Mucosa of rectum (tissue), 2 donors: ENCODE results near the gene PAPSS2.
A peak's percentile ranks its signal among the peaks of the same experiment; 100 is the strongest.

Experiments
- H3K27ac ChIP-seq, 2 donors: one replicate each; pipeline ENCODE4 v1.7.0; 2013; ENCODE audit warnings: inconsistent platforms in 2 of 2, low read depth in 2 of 2, low read length in 2 of 2
- H3K27me3 ChIP-seq, 2 donors: one replicate each; pipeline ENCODE4 v1.7.0; 2013; ENCODE audit warnings: low read length in 2 of 2; ENCODE audit not compliant: control insufficient read depth in 2 of 2, insufficient read depth in 2 of 2
- H3K36me3 ChIP-seq, 2 donors: one replicate each; pipeline ENCODE4 v1.7.0; 2013; ENCODE audit warnings: low read length in 2 of 2; ENCODE audit not compliant: control insufficient read depth in 2 of 2, insufficient read depth in 2 of 2
- H3K4me1 ChIP-seq, 2 donors: one replicate each; pipeline ENCODE4 v1.7.0; 2013; ENCODE audit warnings: low read length in 2 of 2, mild to moderate bottlenecking in 1 of 2; ENCODE audit not compliant: control insufficient read depth in 2 of 2, insufficient read depth in 2 of 2
- H3K4me3 ChIP-seq, 2 donors: one replicate each; pipeline ENCODE4 v1.7.0; 2013; ENCODE audit warnings: low read length in 2 of 2
- H3K9ac ChIP-seq, 2 donors: one replicate each; pipeline ENCODE4 v1.7.0; 2013; ENCODE audit warnings: low read length in 2 of 2, low read depth in 1 of 2, mild to moderate bottlenecking in 1 of 2
- H3K9me3 ChIP-seq, 2 donors: one replicate each; pipeline ENCODE4 v1.7.0; 2013; ENCODE audit warnings: low read length in 2 of 2; ENCODE audit not compliant: control insufficient read depth in 2 of 2
- donor health status: healthy.
- donor health status: Normal muscosa, but diverticular disease.

Gene PAPSS2

DNA sequence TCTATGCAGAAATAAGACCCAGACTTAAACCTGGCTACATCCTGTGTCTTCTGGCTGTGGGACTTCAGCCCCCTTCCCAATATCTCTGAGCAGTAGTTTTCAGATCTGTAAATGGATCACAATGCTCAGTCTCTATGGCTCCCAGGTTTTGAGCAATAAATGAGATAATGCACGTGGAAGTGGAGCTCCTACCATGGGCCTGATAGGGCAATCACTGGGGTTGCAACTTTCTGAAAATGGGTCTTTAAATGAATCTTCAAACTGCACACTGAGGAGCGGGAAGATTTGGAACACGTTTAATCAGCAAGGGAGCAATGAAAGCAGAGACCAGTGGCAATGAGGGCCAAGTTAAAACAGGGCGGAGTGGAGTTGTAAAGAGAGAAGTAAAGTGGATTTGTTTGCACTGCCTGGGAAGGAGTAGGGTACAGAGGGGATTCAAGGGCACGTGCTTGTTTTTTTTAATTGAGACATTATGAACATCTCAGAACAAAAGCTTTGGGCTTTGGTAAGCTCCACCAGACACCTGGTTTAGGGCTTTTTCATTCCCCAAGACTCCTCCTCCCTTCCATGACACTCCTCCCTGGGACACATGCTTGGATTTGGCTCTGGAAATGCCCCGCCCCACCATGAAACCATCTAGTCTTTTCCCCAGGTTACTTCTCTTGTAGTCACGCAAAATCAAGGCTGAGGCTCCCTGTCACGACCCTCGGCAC is 42.7 kb downstream of the PAPSS2 start:
- H3K4me1 ChIP-seq = peaks cover 2 to 20% of the 10 kb centered on the region in 2 donors
- H3K27ac ChIP-seq = peak overlapping the region; percentile 32 to 63
- H3K36me3 ChIP-seq = no peaks in the 10 kb centered on the region
- no peak overlapping the region for H3K9ac ChIP-seq
- H3K27me3 ChIP-seq = no peaks in the 10 kb centered on the region
- H3K4me3 ChIP-seq = no peak overlapping the region
- H3K9me3 ChIP-seq = no peaks in the 10 kb centered on the region

DNA sequence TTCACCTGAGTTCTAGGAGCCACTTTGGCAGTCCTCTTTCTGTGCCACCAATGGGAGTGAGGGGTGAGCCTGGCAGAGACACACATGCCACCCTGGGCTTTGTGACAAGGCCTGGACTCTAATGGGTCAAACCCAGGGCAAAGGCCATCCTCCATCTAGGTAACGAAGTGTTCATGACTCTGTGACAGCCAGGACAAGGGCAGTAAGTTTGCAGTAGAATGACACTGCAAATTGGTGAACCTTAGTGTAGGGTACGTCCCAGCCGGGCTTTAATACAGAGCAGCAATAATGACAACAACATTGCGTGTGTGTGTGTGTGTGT is 43.3 kb downstream of the PAPSS2 start:
- Histone ChIP-seq H3K4me1 (peaks cover 0 to 15% of the 10 kb centered on the region in 2 donors), H3K36me3 (no peaks in the 10 kb centered on the region), H3K9ac (no peak overlapping the region), H3K27ac (peak overlapping the region; percentile 24 to 63), H3K27me3 (no peaks in the 10 kb centered on the region), H3K4me3 (no peak overlapping the region), H3K9me3 (no peaks in the 10 kb centered on the region)

DNA sequence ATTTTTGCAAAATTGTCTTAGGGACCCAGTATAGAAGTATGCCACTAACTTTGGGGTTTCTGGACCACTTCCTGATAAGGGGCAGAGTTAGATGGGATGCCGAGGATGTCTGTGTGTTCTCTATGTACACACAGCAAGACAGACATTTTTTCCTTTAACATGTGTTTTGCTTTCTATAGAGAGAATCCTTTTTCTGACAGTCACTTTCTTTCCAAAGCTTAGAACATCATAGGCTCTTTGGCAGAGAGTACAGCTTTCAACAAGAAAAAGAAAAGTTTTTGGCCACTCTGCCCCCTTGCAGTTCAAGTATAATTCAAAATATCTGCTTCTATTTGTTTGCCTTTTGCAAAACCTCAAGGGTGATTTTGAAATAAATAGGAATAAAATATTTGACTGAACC is 44.1 kb downstream of the PAPSS2 start:
- Histone ChIP-seq H3K4me1 (peaks cover 0 to 15% of the 10 kb centered on the region in 2 donors), H3K9ac (no peak overlapping the region), H3K4me3 (no peak overlapping the region), H3K9me3 (no peaks in the 10 kb centered on the region), H3K27ac (no peak overlapping the region), H3K36me3 (no peaks in the 10 kb centered on the region), H3K27me3 (no peaks in the 10 kb centered on the region)

DNA sequence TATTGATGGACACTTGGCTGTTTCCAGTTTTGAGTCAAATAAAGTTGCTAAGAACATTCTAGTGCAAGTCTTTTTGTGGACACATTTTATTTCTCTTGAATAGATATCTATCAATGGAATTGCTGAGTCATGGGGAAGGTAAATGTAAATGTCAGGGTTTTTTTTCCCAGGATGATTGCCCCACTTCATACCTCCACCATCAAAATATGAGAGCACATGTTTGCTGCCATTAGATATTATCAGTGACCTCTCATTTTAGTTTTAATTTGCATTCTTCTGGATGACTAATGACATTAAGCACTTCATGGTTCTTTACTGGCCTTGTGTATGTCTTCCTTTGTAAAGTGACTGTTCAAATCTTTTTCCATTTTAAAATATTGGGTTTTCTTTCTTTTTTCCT is 45.7 kb downstream of the PAPSS2 start:
- Histone ChIP-seq H3K27ac (no peak overlapping the region), H3K4me1 (peaks cover 0 to 15% of the 10 kb centered on the region in 2 donors), H3K9ac (no peak overlapping the region), H3K36me3 (peaks cover 4 to 7% of the 10 kb centered on the region in 2 donors), H3K4me3 (no peak overlapping the region), H3K27me3 (no peaks in the 10 kb centered on the region), H3K9me3 (no peaks in the 10 kb centered on the region)

DNA sequence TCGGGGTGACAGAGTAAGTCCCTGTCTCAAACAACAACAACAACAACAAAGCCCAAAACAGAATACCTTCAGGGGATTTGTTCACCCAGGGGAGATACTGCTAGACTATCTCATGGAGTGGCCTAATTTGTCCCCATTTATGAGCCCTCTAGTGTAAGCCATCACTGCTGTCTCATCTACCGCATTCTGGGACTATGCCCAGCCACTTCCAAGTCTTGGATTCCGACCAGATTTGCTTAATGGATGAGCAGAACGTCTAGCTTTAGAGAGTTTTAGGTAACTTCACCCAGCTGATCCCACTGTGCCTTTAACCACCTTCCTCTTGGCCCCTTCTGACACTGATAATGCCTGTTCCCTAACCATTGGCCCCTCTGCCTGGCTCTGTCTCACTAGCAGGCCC is 47.1 kb downstream of the PAPSS2 start:
- Histone ChIP-seq H3K27ac (no peak overlapping the region), H3K4me1 (peaks cover 0 to 11% of the 10 kb centered on the region in 2 donors), H3K4me3 (no peak overlapping the region), H3K9ac (no peak overlapping the region), H3K27me3 (no peaks in the 10 kb centered on the region), H3K9me3 (no peaks in the 10 kb centered on the region), H3K36me3 (peaks cover 4 to 7% of the 10 kb centered on the region in 2 donors)

DNA sequence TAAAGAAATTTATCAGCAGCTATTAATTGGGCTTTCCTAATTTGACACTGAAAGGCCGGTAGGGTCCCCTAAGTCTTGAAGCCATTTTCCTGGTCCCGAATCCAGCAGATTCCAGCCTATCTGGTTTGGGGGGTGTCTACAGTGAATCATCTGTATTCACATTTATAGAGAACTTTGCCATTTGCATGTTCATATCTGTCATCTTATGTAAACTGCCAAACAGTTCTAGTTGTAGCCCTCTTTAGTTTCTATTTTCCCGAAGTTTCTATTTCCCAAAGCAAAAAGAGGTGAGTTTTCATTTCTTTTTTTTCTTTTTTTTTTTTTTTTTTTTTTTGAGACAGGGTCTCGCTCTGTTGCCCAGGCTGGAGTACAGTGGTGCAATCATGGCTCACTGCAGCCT is 47.6 kb downstream of the PAPSS2 start:
- Histone ChIP-seq H3K4me1 (peaks cover 0 to 6% of the 10 kb centered on the region in 2 donors), H3K9ac (no peak overlapping the region), H3K4me3 (no peak overlapping the region), H3K27me3 (no peaks in the 10 kb centered on the region), H3K36me3 (peaks cover 4 to 11% of the 10 kb centered on the region in 2 donors), H3K9me3 (no peaks in the 10 kb centered on the region), H3K27ac (no peak overlapping the region)

DNA sequence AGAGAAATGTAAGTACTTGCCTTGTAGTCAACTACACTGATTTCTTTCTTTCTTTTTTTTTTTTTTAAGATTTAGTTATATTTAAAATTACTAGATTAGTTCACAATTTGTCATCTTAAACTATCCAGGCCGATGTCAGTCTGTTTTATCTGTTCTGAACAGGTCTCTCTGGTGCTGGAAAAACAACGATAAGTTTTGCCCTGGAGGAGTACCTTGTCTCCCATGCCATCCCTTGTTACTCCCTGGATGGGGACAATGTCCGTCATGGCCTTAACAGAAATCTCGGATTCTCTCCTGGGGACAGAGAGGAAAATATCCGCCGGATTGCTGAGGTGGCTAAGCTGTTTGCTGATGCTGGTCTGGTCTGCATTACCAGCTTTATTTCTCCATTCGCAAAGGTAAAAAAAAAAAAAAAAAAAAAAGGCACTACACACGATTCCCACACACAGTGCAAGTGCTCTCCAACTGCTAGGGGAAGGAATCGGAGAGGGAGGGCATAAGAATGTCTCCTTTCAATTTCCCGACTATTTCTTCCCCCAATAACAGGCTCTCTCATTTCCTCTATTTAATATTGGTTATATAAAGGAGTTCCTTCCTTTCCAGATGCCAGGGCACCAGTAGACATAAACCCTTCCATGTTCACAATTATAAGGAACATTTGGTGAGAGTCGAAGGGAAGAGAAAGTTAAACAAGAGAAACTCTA is 53.4 kb downstream of the PAPSS2 start:
- no peak overlapping the region for H3K27ac ChIP-seq

DNA sequence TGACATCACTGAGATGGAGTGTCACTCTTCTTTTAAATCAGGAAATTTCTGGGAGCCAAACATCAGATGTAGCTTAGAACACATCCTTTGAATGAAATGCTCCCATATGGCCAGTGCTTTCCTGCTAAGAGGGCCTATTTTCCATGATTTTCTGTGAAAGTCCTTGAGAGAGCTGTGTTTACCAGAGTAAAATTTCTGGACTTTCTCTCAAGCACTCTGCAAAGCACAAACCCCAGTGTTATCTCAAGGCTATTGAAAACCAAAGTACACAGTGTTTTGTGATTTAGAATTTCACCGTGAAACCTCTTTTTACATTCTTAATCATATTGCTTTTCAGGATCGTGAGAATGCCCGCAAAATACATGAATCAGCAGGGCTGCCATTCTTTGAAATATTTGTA is 54.0 kb downstream of the PAPSS2 start:
- Histone ChIP-seq H3K27me3 (no peaks in the 10 kb centered on the region), H3K4me1 (no peaks in the 10 kb centered on the region), H3K4me3 (no peak overlapping the region), H3K9ac (no peak overlapping the region), H3K27ac (no peak overlapping the region), H3K9me3 (no peaks in the 10 kb centered on the region), H3K36me3 (peaks cover 34 to 36% of the 10 kb centered on the region in 2 donors)

More for the DNA sequence above, 53.4 kb downstream of the PAPSS2 start:
- Histone ChIP-seq H3K4me1 (no peaks in the 10 kb centered on the region), H3K9me3 (no peaks in the 10 kb centered on the region), H3K27me3 (no peaks in the 10 kb centered on the region), H3K36me3 (peaks cover 34 to 36% of the 10 kb centered on the region in 2 donors), H3K9ac (no peak overlapping the region), H3K4me3 (no peak overlapping the region)

DNA sequence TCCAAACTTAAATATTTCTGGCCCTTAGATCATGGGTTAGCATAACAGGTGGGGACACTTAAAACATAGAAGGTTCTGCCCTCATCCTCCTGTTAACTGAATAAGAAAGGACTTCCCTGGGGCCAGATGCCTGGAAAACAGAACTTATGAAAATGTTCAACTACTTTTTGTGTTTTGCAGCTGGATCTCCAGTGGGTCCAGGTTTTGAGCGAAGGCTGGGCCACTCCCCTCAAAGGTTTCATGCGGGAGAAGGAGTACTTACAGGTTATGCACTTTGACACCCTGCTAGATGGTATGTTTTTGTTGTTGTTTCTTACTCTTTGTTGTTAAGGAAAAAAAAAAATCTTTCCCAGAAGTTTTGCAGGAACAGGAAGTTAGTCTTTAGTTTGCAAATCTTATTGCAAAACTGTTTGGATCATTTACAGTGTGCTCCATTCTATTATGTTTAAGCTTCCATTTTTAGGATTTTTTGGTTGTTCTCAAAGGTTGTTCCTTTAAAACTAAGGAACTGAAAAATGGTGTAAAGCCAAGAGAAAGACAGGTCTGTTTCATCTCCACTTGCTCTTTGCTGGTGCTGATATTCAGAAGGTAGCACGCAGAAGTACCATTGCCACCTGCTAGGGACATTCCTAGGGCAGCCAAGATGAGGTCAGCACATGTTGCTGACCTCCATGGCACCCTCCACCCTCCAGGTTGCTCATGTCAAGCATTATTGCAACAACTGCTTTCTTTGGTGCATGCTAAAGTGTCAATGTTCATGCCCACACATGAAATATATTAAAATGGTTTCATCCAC is 56.1 kb downstream of the PAPSS2 start:
- Histone ChIP-seq H3K9me3 (no peaks in the 10 kb centered on the region), H3K36me3 (peaks cover 27 to 33% of the 10 kb centered on the region in 2 donors), H3K27ac (no peak overlapping the region), H3K9ac (no peak overlapping the region), H3K27me3 (no peaks in the 10 kb centered on the region), H3K4me1 (no peaks in the 10 kb centered on the region), H3K4me3 (no peak overlapping the region)

DNA sequence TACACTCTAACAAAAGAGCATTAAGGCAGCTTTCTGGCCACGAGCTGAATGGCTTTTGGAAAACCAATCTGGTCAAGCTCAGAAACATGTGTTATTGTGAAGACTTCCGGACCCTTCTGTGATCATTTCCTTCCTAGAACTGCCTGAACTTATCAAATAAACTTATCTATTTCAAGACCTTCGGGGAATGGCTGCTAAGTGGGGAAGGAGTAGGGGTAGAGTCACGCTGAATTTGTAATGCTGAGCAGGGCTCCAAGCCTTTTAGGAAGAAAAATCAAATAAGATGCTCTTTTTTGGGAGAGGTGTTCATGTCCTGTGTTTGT is 56.6 kb downstream of the PAPSS2 start:
- no peak overlapping the region for H3K9ac ChIP-seq
- H3K4me1 ChIP-seq = no peaks in the 10 kb centered on the region
- H3K36me3 ChIP-seq = peaks cover 27 to 34% of the 10 kb centered on the region in 2 donors
- H3K9me3 ChIP-seq = no peaks in the 10 kb centered on the region
- H3K27ac ChIP-seq = no peak overlapping the region
- H3K27me3 ChIP-seq = no peaks in the 10 kb centered on the region
- no peak overlapping the region for H3K4me3 ChIP-seq
